ENCODE data around the gene TTR.

TTR gene

DNA sequence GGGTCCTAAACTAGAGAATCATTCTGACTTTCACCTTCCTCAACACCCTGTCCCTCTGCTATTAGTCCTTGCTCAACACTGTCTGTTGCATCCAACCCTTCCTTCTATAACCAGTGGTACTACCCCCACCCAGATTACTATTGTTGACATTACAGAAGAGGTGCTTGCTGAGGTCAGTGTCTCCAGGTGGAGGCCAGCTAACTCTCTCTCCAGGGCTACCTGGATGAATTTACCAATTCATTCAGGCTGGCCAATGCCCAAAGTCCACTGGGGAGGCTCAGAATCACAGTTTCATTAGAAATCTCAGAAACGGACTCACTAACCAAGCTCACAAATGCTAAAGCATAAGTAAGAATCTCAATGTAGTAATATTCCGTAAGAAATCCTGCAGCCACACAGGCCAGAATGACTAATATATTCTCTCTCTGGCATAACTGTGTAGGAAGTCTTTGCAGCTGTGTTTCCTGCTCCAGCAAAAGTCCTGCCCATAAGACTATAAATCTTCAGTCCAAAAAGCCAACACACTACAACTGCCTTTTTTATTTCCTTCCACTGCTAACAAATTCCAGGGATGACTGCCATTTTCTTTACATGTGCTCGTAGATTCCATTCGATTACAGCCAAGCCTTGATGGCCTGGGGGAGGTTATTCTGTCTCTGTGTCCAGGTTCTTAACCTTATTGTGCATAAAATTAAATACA, 10.0 kb upstream of the TTR start:
- TF ChIP-seq, protein P1, sequence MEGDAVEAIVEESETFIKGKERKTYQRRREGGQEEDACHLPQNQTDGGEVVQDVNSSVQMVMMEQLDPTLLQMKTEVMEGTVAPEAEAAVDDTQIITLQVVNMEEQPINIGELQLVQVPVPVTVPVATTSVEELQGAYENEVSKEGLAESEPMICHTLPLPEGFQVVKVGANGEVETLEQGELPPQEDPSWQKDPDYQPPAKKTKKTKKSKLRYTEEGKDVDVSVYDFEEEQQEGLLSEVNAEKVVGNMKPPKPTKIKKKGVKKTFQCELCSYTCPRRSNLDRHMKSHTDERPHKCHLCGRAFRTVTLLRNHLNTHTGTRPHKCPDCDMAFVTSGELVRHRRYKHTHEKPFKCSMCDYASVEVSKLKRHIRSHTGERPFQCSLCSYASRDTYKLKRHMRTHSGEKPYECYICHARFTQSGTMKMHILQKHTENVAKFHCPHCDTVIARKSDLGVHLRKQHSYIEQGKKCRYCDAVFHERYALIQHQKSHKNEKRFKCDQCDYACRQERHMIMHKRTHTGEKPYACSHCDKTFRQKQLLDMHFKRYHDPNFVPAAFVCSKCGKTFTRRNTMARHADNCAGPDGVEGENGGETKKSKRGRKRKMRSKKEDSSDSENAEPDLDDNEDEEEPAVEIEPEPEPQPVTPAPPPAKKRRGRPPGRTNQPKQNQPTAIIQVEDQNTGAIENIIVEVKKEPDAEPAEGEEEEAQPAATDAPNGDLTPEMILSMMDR (IDR thresholded peaks at IDR 0.05) = no peak

DNA sequence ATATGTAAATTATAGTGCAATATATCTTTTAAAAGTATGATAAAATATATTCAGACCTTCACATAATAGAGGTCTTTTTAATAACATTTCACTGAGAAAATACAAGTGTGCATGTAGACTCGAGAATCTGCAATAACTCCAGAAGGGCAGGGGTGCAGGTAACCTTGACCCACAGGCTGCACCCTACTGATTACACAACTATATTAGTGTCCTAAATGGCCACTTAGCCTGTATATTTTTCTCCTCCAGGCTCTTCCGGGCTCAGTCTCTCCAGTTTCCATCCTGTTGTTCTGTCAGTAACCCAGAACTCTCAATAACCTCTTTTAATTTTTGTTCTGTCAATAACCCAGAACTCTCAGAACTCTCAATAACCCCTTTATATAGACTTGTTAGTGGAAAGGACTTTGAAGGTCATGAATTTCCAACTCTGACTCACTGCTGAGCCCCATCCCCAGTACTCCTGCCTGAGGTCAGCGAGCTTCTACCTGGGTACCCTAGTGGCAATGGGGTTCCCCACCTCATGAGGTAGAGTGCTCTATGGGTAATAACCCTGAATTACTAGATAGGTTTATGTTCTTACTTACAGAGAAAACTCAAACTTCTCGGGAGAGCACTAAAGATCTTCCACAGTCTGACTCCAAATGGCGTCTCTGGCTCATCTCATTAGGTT, 8.4 kb upstream of the TTR start:
- TF ChIP-seq, protein P1 (IDR thresholded peaks at IDR 0.05) = no peak

DNA sequence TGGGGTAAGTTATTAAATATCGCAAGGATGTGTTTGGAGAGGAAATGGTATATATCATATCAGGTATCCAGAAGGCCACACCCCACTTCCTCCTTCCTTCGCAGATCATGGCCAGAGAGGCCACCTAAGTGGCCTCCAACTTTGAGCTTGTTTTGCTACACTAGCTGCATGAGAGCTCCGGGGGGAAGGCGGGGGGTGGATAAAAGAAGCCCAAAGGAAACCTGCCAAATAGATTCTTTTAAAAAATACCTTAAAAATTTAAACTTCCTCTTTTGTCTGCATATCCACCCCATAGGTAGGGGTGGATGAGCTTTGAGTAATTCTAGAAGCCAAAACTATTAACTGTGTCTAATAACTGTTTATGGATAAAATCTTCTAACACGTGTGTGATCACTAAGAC, 5.7 kb upstream of the TTR start:
- TF ChIP-seq, protein P1 (IDR thresholded peaks at IDR 0.05) = no peak

DNA sequence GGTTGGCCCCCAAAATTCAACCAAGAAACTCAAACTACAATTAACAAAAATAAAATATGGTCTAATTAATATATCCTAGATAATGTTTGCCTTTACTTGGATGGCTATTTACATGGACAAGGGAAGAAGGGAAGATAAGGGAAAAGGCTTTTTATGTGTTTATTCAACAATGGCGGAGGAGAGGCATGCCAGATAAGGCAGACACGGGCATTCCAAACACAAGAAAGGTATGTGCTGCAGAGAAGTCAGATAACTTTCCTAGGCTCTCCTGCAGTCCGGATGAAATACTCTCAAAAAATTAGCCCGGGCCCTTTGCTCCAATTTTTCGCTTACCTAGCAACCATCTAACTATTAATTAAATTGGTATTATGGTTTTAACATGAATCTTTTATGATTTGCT, 5.1 kb upstream of the TTR start:
- TF ChIP-seq, protein P1 (IDR thresholded peaks at IDR 0.05) = no peak

DNA sequence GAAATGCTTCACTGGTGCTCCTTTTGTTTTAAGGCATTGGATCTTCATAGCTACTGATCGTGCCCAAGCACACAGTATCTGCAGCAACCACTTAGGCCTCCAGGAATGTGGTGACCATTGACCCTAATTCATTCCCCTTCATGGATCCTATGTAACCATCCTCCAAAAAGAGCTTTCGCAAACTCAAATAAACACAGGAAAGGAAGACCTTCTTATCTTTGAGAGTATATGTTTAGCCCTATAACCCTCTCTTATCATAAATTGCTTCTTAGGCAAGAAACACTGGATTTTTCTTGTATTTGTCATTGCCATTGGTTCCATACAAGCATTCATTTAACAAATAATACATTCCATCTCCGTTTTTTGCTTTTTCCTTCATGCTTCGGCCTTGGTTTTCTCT, 4.1 kb upstream of the TTR start:
- TF ChIP-seq, protein P1 (IDR thresholded peaks at IDR 0.05) = no peak

DNA sequence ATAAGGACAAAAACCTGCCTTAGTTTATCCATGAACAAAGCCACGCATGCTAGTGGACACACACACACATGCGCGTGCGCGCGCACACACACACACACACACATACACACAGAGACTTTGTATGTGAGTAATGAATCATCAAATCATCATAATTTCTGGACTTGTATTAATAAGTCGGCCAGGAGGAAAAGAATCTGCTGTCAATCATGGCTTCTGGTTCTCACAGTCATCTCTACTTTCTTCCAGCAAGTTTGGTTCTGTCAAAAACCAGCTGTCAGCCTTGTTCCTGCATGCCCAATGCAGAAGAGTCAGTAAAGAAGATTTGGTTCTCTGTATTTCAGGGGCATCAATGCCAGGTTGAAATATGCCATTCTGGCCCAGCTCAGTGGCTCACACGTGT, 1.1 kb upstream of the TTR start:
- TF ChIP-seq, protein P1 (IDR thresholded peaks at IDR 0.05) = no peak

DNA sequence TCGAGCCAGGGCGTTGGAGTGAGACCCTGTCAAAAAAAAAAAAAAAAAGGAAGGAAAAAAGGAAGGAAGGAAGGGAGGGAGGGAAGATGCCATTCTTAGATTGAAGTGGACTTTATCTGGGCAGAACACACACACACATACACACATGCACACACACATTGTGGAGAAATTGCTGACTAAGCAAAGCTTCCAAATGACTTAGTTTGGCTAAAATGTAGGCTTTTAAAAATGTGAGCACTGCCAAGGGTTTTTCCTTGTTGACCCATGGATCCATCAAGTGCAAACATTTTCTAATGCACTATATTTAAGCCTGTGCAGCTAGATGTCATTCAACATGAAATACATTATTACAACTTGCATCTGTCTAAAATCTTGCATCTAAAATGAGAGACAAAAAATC, 564 bp upstream of the TTR start:
- TF ChIP-seq, protein P1 (IDR thresholded peaks at IDR 0.05) = no peak

Data from LNCAP (cell line).